ENCODE measurements around the gene SLC36A2.

SLC36A2 gene

GRCh38 chr5:151345808-151346478, 1.4 kb downstream of the SLC36A2 start:
- DNase-seq, result no peak
- Mint-ChIP-seq H3K4me3 (no peak overlapping the region), H3K36me3 (ENCODE audit: low read depth) (no peaks in the 10 kb centered on the region), H3K4me1 (no peaks in the 10 kb centered on the region), H3K27me3 (peaks cover 24% of the 10 kb centered on the region), H3K9me3 (no peaks in the 10 kb centered on the region), H3K27ac (no peak overlapping the region)
- no peak for ATAC-seq

- Mint-ChIP-seq H3K27ac (no peak overlapping the region), H3K36me3 (ENCODE audit: low read depth) (no peaks in the 10 kb centered on the region), H3K4me3 (no peak overlapping the region), H3K9me3 (no peaks in the 10 kb centered on the region), H3K4me1 (no peaks in the 10 kb centered on the region), H3K27me3 (peaks cover 24% of the 10 kb centered on the region)
- DNase-seq, result no peak
- no peak for ATAC-seq
Measured at GRCh38 chr5:151345187-151345807, 2.1 kb downstream of the SLC36A2 start.

DNA sequence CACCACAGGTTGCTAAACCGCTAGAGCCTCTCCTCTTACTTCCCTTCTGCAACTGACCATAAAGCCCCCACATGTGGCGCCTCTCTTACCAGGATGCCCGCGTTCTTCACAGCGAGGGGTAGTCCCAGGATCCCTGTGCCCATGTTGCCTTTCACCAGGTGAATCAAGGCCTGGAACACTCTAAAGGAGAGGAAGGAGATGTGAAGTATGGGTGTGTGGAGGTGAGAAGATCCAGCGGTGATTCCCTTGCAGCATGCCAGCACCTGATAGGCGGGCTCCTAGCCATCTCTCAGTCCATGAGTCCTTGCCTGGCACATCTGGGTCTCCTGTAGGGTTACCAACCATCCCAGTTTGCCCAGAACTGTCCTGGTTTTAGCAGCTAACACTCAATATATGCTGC, 3.3 kb downstream of the SLC36A2 start:
- H3K4me1 Mint-ChIP-seq, result no peaks in the 10 kb centered on the region
- H3K27ac Mint-ChIP-seq, result no peak overlapping the region
- H3K4me3 Mint-ChIP-seq, result no peak overlapping the region
- H3K36me3 Mint-ChIP-seq (ENCODE audit: low read depth), result no peaks in the 10 kb centered on the region
- DNase-seq (no peak), ATAC-seq (no peak)
- peaks cover 29% of the 10 kb centered on the region for H3K27me3 Mint-ChIP-seq
- H3K9me3 Mint-ChIP-seq, result no peaks in the 10 kb centered on the region

DNA sequence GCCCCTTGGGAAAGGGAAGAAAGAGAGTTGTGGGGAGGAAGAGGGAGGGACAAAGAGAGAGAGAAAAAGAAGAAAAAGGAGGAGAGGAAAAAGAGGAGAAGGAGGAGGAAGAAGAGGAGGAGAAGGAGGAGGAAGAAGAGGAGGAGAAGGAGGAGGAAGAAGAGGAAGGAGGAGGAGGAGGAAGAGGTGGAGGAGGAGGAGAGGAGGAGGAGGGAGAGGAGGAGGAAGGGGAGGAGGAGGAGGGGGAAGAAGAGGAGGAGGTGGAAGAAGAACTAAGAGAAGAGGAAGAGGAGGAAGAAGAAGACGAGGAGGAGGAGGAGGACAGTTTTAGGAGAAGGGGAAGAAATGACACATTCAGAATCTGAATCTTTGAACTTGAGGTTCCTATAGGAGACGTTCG, 7.4 kb downstream of the SLC36A2 start:
- ATAC-seq (no peak), DNase-seq (no peak)
- Mint-ChIP-seq H3K4me1 (no peaks in the 10 kb centered on the region), H3K27ac (no peak overlapping the region), H3K27me3 (peaks cover 24% of the 10 kb centered on the region), H3K36me3 (ENCODE audit: low read depth) (no peaks in the 10 kb centered on the region), H3K9me3 (no peaks in the 10 kb centered on the region), H3K4me3 (no peak overlapping the region)

DNA sequence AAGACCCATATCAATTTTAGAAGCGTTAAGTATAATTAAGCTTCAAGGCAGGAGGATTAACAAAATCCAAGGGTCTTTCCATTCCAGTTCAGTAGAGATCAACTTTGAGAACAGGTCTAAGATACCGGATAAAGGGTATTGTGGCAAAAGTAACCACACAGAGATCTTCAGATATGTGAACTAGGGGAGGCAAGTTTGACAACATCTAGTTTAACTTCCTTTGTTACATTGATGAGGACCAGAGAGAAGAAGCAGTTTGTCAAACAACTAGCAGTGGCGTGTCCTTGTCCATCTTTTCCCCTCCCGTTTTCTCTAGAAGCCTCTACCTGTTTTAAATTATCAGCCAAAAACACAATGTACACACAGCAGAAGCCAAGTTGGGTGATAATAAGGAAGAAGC, 8.6 kb downstream of the SLC36A2 start:
- H3K27me3 Mint-ChIP-seq, result peaks cover 21% of the 10 kb centered on the region
- H3K36me3 Mint-ChIP-seq (ENCODE audit: low read depth), result no peaks in the 10 kb centered on the region
- DNase-seq (no peak), ATAC-seq (no peak)
- H3K9me3 Mint-ChIP-seq, result no peaks in the 10 kb centered on the region
- no peak overlapping the region for H3K4me3 Mint-ChIP-seq
- no peaks in the 10 kb centered on the region for H3K4me1 Mint-ChIP-seq
- no peak overlapping the region for H3K27ac Mint-ChIP-seq

- Mint-ChIP-seq H3K4me1 (no peaks in the 10 kb centered on the region), H3K27ac (no peak overlapping the region), H3K9me3 (no peaks in the 10 kb centered on the region), H3K4me3 (no peak overlapping the region), H3K36me3 (ENCODE audit: low read depth) (no peaks in the 10 kb centered on the region), H3K27me3 (peaks cover 5% of the 10 kb centered on the region)
- DNase-seq (no peak), ATAC-seq (no peak)
Measured at GRCh38 chr5:151332857-151333256, 14.5 kb downstream of the SLC36A2 start.

- Mint-ChIP-seq H3K27me3 (no peaks in the 10 kb centered on the region), H3K36me3 (ENCODE audit: low read depth) (no peaks in the 10 kb centered on the region), H3K4me3 (no peak overlapping the region), H3K9me3 (no peaks in the 10 kb centered on the region), H3K4me1 (no peaks in the 10 kb centered on the region), H3K27ac (no peak overlapping the region)
- ATAC-seq, result no peak
- DNase-seq, result no peak
Measured at GRCh38 chr5:151328734-151329133, 18.6 kb downstream of the SLC36A2 start.

DNA sequence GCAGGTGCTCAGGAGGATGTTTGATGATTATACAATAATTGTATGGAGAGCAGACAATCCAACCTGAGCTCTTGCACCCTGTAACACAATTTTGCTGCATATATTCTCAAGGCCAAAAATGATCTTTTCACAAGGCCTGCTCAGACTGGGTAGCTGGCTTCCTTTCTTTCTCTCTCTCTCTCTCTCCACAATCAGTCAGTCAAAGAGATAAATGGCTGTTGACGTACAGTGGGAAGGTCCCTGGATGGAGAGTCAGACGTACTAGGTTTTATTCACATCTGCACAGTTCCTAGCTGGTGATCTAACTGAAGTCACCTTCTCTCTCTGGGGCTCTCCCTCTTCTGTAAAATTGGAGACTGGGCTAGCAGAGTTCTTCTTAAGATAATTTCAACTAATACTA, 19.8 kb downstream of the SLC36A2 start:
- H3K4me1 Mint-ChIP-seq, result no peaks in the 10 kb centered on the region
- no peak overlapping the region for H3K27ac Mint-ChIP-seq
- no peaks in the 10 kb centered on the region for H3K27me3 Mint-ChIP-seq
- H3K9me3 Mint-ChIP-seq, result peaks cover 4% of the 10 kb centered on the region
- no peak overlapping the region for H3K4me3 Mint-ChIP-seq
- H3K36me3 Mint-ChIP-seq (ENCODE audit: low read depth), result no peaks in the 10 kb centered on the region
- ATAC-seq (no peak), DNase-seq (no peak)

- Mint-ChIP-seq H3K4me3 (no peak overlapping the region), H3K27me3 (no peaks in the 10 kb centered on the region), H3K27ac (no peak overlapping the region), H3K4me1 (no peaks in the 10 kb centered on the region), H3K36me3 (ENCODE audit: low read depth) (no peaks in the 10 kb centered on the region), H3K9me3 (peaks cover 4% of the 10 kb centered on the region)
- DNase-seq (no peak), ATAC-seq (no peak)
Measured at GRCh38 chr5:151326266-151326665, 21.1 kb downstream of the SLC36A2 start.

DNA sequence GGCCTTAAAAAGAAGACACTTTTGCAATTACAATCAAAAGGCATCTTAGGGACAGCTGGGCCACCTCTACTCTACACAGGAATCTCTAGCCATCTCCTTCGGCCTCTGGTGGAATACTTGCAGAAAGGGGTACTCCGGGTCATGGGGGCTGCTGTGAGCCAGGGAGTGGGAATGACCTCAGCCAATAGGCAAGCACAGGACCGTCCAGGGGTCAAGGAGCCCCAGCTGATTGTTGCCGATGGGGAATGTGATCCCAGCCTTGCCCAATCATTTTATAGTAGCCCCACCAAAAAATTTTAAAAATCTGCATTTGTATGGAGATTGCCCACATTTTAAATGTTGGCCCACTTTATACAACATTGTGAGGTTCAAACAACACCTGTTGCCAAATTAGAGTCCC, 26.9 kb downstream of the SLC36A2 start:
- Mint-ChIP-seq H3K4me1 (peaks cover 2% of the 10 kb centered on the region), H3K9me3 (peaks cover 4% of the 10 kb centered on the region), H3K36me3 (ENCODE audit: low read depth) (no peaks in the 10 kb centered on the region), H3K4me3 (no peak overlapping the region), H3K27me3 (no peaks in the 10 kb centered on the region), H3K27ac (no peak overlapping the region)
- ATAC-seq, result no peak
- DNase-seq, result no peak

GRCh38 chr5:151318850-151319732, 28.3 kb downstream of the SLC36A2 start:
- ATAC-seq (no peak), DNase-seq (no peak)
- Mint-ChIP-seq H3K4me3 (no peak overlapping the region), H3K27me3 (no peaks in the 10 kb centered on the region), H3K9me3 (peaks cover 4% of the 10 kb centered on the region), H3K36me3 (ENCODE audit: low read depth) (no peaks in the 10 kb centered on the region), H3K27ac (no peak overlapping the region), H3K4me1 (peaks cover 2% of the 10 kb centered on the region)

DNA sequence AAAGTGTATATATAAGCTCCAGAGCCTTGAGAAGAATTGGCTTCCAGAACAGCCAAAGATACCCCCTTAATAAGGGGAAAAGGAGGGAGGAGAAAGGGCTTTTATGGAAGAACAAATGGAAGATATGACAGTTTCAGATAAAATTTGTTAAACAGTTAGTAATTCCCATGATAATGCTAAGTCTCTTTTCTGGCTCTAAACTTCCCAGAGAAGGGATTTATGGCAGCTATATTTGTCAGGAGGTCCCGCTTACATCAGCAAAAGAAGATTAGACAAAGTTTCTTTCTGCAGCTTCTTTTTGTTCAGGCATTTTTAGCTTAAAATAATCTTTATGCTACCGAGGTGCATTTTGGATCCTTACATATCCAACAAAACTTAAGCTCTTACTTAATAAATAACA, 29.5 kb downstream of the SLC36A2 start:
- Mint-ChIP-seq H3K27me3 (no peaks in the 10 kb centered on the region), H3K9me3 (no peaks in the 10 kb centered on the region), H3K4me3 (no peak overlapping the region), H3K36me3 (ENCODE audit: low read depth) (no peaks in the 10 kb centered on the region), H3K4me1 (peaks cover 2% of the 10 kb centered on the region), H3K27ac (no peak overlapping the region)
- no peak for DNase-seq
- no peak for ATAC-seq

DNA sequence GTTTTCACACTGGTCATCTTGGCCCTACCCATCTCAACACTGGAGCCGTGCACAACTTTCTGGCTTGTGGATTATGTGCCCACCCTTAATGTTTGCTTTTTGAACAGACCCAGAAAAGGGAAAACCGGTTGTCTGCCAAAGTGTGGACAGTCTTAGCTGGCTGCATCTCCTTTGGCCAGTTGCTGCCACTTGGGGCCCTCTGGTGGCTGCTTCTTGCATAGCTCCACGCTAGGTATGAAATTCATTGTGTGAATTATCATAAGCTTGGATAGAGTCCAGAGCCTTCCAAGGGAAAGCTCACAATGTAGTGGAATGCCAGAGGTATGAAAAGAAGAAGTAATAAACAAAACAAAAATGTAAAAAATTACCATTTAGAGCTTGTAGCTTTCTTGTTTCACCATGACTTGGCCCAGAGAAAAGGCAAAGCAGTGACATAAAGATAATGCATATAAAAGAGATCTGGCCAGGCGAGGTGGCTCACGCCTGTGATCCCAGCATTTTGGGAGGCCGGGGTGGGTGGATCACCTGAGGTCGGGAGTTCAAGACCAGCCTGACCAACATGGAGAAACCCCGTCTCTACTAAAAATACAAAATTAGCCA, 31.3 kb downstream of the SLC36A2 start:
- peaks cover 4% of the 10 kb centered on the region for H3K9me3 Mint-ChIP-seq
- no peak overlapping the region for H3K4me3 Mint-ChIP-seq
- DNase-seq, result peak; percentile 80

DNA sequence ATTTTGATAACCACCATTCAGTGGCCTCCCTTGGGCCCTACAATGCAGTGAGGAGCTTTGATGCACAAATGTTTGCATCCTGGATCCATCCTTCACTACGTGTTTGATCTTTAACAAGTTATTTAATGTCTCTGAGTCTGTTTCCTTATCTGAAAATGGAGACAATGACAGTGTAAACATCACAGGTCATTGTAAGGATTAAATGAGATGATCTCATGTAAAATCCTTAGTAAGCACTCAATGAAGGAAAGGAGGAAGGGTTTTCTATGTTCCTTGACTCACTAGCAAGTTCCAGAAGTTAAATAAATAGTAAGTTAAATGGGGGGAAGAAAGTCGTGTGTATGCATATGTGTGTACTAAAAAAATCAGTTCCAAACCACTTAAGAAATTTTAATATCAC, 34.0 kb downstream of the SLC36A2 start:
- Mint-ChIP-seq H3K4me1 (peaks cover 2% of the 10 kb centered on the region), H3K9me3 (peaks cover 9% of the 10 kb centered on the region), H3K27ac (no peak overlapping the region), H3K4me3 (no peak overlapping the region), H3K36me3 (ENCODE audit: low read depth) (peaks cover 1% of the 10 kb centered on the region), H3K27me3 (no peaks in the 10 kb centered on the region)
- ATAC-seq (no peak), DNase-seq (no peak)

More for the DNA sequence above, 31.3 kb downstream of the SLC36A2 start:
- H3K4me1 Mint-ChIP-seq, result peaks cover 2% of the 10 kb centered on the region
- no peaks in the 10 kb centered on the region for H3K27me3 Mint-ChIP-seq
- peak; percentile 83 for ATAC-seq
- H3K27ac Mint-ChIP-seq, result no peak overlapping the region
- no peaks in the 10 kb centered on the region for H3K36me3 Mint-ChIP-seq (ENCODE audit: low read depth)
